ENCODE data around the gene TM9SF3.

Gene TM9SF3

GRCh38 chr10:96493871-96494525, 92.8 kb downstream of the TM9SF3 start:
- H3K4me3 ChIP-seq (ENCODE audit: low read depth, low read length), result no peak overlapping the region
- no peak for TF ChIP-seq CTCF (IDR thresholded peaks at IDR 0.05; ENCODE audit: low read depth, low read length)

GRCh38 chr10:96493254-96493653, 93.6 kb downstream of the TM9SF3 start:
- no peak for TF ChIP-seq CTCF (IDR thresholded peaks at IDR 0.05; ENCODE audit: low read depth, low read length)
- no peak overlapping the region for H3K4me3 ChIP-seq (ENCODE audit: low read depth, low read length)

DNA sequence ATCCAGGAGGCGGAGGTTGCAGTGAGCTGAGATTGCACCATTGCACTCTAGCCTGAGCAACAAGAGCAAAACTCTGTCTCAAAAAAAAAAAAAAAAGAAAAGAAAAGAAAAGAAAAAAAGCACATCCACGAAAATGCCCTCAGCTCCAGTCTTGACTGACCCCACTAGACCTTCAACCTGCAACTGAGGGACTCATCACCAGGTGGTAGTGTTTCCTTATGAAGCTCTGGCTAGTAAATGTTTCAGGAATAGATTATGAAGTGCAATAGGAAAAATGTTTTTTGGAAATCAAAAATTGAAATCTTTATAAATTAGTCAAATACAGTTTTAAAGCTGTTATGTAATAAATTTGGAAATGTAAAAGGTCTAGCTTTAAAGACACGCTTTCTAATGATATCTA, 95.5 kb downstream of the TM9SF3 start:
- peak; percentile 5; the same call in 1 of the 2 replicates for TF ChIP-seq CTCF (IDR thresholded peaks at IDR 0.05; ENCODE audit: low read depth, low read length)
- no peak overlapping the region for H3K4me3 ChIP-seq (ENCODE audit: low read depth, low read length)

DNA sequence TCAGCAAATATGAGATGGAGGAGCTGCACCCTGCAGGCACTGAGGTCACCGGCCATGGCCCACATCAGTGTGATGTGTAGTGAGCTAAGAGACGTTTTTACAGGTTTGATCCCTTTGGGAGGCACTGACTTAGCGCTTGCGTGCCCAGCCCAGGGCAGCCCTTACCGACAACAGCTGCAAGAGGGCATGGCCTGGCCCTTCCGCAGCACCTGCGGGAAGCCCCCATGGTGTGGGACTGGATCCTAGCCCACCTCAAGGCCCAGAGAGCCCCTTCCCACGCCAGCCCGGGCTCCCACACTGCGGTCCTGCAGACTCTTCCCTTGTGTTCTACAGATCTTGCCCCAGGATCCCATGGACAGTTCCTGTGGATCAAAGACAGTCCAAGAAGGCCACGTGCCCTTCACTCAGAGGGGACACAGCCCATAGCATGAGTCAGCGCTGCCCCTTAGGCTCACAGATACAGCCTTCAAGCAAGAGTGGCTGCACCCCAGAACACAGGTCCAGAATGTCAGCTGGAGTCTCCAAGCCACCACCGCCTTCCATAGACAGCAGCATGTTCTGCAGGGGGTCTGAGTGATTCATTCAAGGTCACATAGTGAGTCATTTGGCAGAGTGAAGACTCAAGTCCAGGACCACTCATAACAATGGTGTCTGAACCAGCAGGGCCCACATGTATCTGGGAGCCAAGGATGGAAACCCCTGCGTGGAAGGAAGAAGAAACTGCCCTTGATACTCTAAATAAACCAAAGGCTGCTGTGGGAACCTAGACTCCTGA, 98.5 kb downstream of the TM9SF3 start:
- TF ChIP-seq CTCF (IDR thresholded peaks at IDR 0.05; ENCODE audit: low read depth, low read length), result no peak
- no peak overlapping the region for H3K4me3 ChIP-seq (ENCODE audit: low read depth, low read length)

DNA sequence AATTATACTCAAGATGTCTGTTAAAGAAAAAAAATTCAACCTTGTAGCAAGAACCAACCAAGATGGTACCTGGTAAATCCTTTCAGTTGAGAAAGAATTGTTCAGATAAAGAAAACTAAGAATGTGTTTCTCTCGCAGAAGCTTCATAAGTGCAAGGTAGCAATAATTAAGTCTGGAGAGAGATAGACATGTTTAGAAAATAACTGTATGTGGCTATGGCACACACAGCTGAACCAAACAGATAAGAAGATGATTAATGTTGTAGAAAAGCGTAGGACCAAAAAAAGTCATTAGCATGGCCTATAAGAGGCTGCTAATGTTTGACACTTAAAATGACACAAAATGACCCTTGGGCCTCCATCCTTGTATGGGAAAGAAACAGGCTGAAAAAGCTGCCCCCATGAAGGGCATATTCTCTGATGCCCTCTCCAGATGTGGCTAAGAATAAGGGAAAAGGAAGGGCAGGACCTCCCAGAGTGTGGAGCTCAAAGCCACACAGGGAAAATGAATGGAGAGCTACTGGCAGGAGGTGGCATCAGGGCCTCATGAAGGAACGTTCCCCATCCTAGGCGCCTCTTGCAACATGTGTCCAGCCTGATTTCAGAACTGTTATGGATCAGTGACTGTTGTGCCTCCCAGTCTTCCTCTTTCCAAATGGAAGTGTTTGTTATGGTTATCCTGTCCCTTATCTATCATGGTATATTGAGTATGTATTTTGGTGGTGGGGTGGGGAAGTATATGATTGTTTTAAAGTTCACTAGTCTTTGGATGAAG, 103.8 kb downstream of the TM9SF3 start:
- H3K4me3 ChIP-seq (ENCODE audit: low read depth, low read length), result no peak overlapping the region
- TF ChIP-seq CTCF (IDR thresholded peaks at IDR 0.05; ENCODE audit: low read depth, low read length), result no peak

- no peak overlapping the region for H3K4me3 ChIP-seq (ENCODE audit: low read depth, low read length)
- no peak for TF ChIP-seq CTCF (IDR thresholded peaks at IDR 0.05; ENCODE audit: low read depth, low read length)
Observed at GRCh38 chr10:96478355-96478754, 108.5 kb downstream of the TM9SF3 start.

Measured in WI38 (cell line).